ENCODE results near the gene AGPAT4.

The AGPAT4 gene

GRCh38 chr6:161108916-161109315 lies 164.9 kb downstream of the AGPAT4 start:
- DNase-seq, result no peak

- DNase-seq, result no peak
Measured at GRCh38 chr6:161107779-161108730, 165.8 kb downstream of the AGPAT4 start.

GRCh38 chr6:161105408-161105807 lies 168.5 kb downstream of the AGPAT4 start:
- no peak for DNase-seq

GRCh38 chr6:161104966-161105365 lies 168.9 kb downstream of the AGPAT4 start:
- no peak for DNase-seq

GRCh38 chr6:161103475-161103874 lies 170.4 kb downstream of the AGPAT4 start:
- no peak for DNase-seq

GRCh38 chr6:161101517-161101916 lies 172.3 kb downstream of the AGPAT4 start:
- DNase-seq, result peak; percentile 18

- no peak for DNase-seq
Measured at GRCh38 chr6:161100072-161100471, 173.8 kb downstream of the AGPAT4 start.

GRCh38 chr6:161095916-161096315 lies 177.9 kb downstream of the AGPAT4 start:
- no peak for DNase-seq

- DNase-seq, result no peak
Measured at GRCh38 chr6:161094955-161095354, 178.9 kb downstream of the AGPAT4 start.

GRCh38 chr6:161091972-161092701 lies 181.7 kb downstream of the AGPAT4 start:
- DNase-seq, result peak; percentile 48

- DNase-seq, result peak; percentile 29
Measured at GRCh38 chr6:161091151-161091550, 182.7 kb downstream of the AGPAT4 start.

- peak; percentile 18 for DNase-seq
Measured at GRCh38 chr6:161088676-161089328, 185.1 kb downstream of the AGPAT4 start.

- no peak for DNase-seq
Measured at GRCh38 chr6:161085246-161085645, 188.6 kb downstream of the AGPAT4 start.

- no peak for DNase-seq
Measured at GRCh38 chr6:161082215-161082614, 191.6 kb downstream of the AGPAT4 start.

- no peak for DNase-seq
Measured at GRCh38 chr6:161080263-161080970, 193.4 kb downstream of the AGPAT4 start.

Measured in fibroblast of skin of scalp (primary cell).